DND-41 (cell line): ENCODE data around the gene CDC42EP1.

ENCODE experiments used
- EZH2 ChIP-seq: IDR thresholded peaks from 3 replicates; pipeline ENCODE4 v1.6.1; 2012; ENCODE audit warnings: borderline replicate concordance, low read depth, mild to moderate bottlenecking, moderate library complexity, low read length, inconsistent platforms; ENCODE audit not compliant: severe bottlenecking
- TF ChIP-seq, protein P1 (sequence below): IDR thresholded peaks from 2 replicates; pipeline ENCODE4 v1.5.1; 2012; ENCODE audit warnings: borderline replicate concordance, low read length, moderate library complexity, mild to moderate bottlenecking; ENCODE audit not compliant: poor library complexity, severe bottlenecking; ENCODE audit errors: extremely low read depth

DNA sequence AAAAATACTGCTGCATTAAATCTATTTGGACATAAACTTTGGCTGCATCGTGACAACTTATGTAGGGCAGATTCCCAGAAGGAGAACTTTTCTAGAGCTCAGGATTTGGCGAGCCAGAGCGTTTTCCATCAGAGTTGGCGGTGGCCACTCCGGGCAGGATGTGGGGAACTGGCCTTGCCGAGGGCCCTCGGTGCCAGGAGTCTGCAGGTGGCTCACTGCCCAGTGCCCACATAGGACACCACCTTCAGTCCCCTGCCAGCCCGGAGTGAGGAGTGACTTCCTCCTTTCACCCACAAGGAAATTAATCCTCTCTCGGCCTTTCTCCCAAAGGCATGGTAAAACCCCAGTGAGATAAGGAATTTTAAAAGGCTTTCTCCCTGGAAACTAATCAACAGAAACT is 21.2 kb downstream of the CDC42EP1 start:
- TF ChIP-seq, protein P1, sequence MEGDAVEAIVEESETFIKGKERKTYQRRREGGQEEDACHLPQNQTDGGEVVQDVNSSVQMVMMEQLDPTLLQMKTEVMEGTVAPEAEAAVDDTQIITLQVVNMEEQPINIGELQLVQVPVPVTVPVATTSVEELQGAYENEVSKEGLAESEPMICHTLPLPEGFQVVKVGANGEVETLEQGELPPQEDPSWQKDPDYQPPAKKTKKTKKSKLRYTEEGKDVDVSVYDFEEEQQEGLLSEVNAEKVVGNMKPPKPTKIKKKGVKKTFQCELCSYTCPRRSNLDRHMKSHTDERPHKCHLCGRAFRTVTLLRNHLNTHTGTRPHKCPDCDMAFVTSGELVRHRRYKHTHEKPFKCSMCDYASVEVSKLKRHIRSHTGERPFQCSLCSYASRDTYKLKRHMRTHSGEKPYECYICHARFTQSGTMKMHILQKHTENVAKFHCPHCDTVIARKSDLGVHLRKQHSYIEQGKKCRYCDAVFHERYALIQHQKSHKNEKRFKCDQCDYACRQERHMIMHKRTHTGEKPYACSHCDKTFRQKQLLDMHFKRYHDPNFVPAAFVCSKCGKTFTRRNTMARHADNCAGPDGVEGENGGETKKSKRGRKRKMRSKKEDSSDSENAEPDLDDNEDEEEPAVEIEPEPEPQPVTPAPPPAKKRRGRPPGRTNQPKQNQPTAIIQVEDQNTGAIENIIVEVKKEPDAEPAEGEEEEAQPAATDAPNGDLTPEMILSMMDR = no peak
- TF ChIP-seq EZH2 = no peak
